K562 (cell line): ENCODE results near the gene MPZL3. TPM values are rescaled to one million over a fixed set of nuclear protein-coding genes. Genes with fewer than 3 reads are reported as not detected.

ENCODE experiments used
- E2F3 ChIP-seq: fragments of 250-450 bp; sonication (Bioruptor Pico); IDR thresholded peaks from 2 replicates; pipeline ENCODE4 v1.4.0; 2020; ENCODE audit warnings: mild to moderate bottlenecking
- ELF2 ChIP-seq: fragments of 250-450 bp; sonication (Bioruptor Pico); IDR thresholded peaks from 2 replicates; pipeline ENCODE4 v1.5.0; 2021; ENCODE audit warnings: mild to moderate bottlenecking
- HDAC1 ChIP-seq, 2 experiments: fragments of 450-650 bp; IDR thresholded peaks; 2 replicates each; pipeline ENCODE4 v1.6.1; 2016 to 2017; ENCODE audit warnings: inconsistent platforms in 1 of 2, mild to moderate bottlenecking in 1 of 2, moderate library complexity in 1 of 2
- L3MBTL2 ChIP-seq: fragments of 450-650 bp; IDR thresholded peaks from 2 replicates; pipeline ENCODE4 v1.6.1; 2016; ENCODE audit warnings: mild to moderate bottlenecking, moderate library complexity
- TOE1 ChIP-seq, 2 experiments: fragments of 450-650 bp in 1 of 2; sonication (generic) in 1 of 2; formaldehyde crosslinking in 1 of 2; IDR thresholded peaks; 2 replicates each; pipeline versions ENCODE4 v1.7.1 to v1.8.0; 2016 to 2022; ENCODE audit warnings: borderline replicate concordance in 2 of 2, mild to moderate bottlenecking in 2 of 2, antibody characterized with exemption in 1 of 2, inconsistent platforms in 1 of 2, low read depth in 1 of 2, missing genetic modification reagents in 1 of 2, moderate library complexity in 1 of 2
- ZNF274 ChIP-seq: IDR thresholded peaks from 2 replicates; pipeline ENCODE4 v1.6.1; 2011; ENCODE audit warnings: low read depth, mild to moderate bottlenecking, low read length, moderate library complexity, borderline replicate concordance
- polyA plus RNA-seq, 8 experiments: library from polyadenylated mRNA; depleted of rRNA in 4 of 8; stranded (reverse) in 5 of 8; unstranded in 3 of 8; fragments of >200 nt; fragmentation: Nextera tagmentation in 2 of 8; fragmentation: Illumina TruSeq in 1 of 8; extraction: Ambion mirVana in 2 of 8; extraction: Trizol in 1 of 8; gene quantifications; 2 replicates each; pipeline versions ENCODE4 v1.2.1 to v1.2.3, GENCODE V29; 2011 to 2014; ENCODE audit warnings: inconsistent platforms in 1 of 8, missing spikeins in 1 of 8
- small RNA-seq: library from RNA; depleted of rRNA; stranded (forward); fragments of <200 nt; gene quantifications from one replicate; pipeline ENCODE3, GENCODE V24; 2014
- total RNA-seq, 7 experiments: library from RNA; depleted of rRNA in 6 of 7; stranded (reverse); fragments of >200 nt in 6 of 7; fragmentation: Illumina TruSeq in 2 of 7; extraction: Trizol in 2 of 7; gene quantifications; 2 replicates each; pipeline versions ENCODE4 v1.2.1 to v1.2.3, GENCODE V29; 2011 to 2021; ENCODE audit warnings: low replicate concordance in 1 of 7
- TF ChIP-seq, protein P1 (sequence below), 2 experiments: fragments of 200-800 bp in 1 of 2; sonication (Bioruptor generic) in 1 of 2; sonication (generic) in 1 of 2; formaldehyde crosslinking in 1 of 2; IDR thresholded peaks in 1 of 2; conservative IDR thresholded peaks in 1 of 2; 2 replicates each; pipeline versions ENCODE4 v1.5.0 to v1.6.1; 2016 to 2020; ENCODE audit warnings: missing compliant biosample characterization in 1 of 2, missing genetic modification characterization in 1 of 2, missing genetic modification reagents in 1 of 2
- TF ChIP-seq, protein P2 (sequence below): fragments of 450-650 bp; formaldehyde crosslinking; IDR thresholded peaks from 2 replicates; pipeline ENCODE4 v1.4.0; 2020; ENCODE audit warnings: mild to moderate bottlenecking, moderate library complexity
- TF ChIP-seq, protein P3 (sequence below): sonication (generic); formaldehyde crosslinking; IDR thresholded peaks from 2 replicates; pipeline ENCODE4 v1.8.0; 2022; ENCODE audit warnings: mild to moderate bottlenecking, missing genetic modification reagents
- TF ChIP-seq, protein P4 (sequence below): fragments of 450-650 bp; IDR thresholded peaks from 2 replicates; pipeline ENCODE4 v1.6.1; 2016; ENCODE audit warnings: borderline replicate concordance

MPZL3 gene
- total and polyA plus RNA-seq, 9 of the 15 experiments (the other 6 are each of a cell fraction or from before 2014, with no cell fraction given), result 0.97 to 2.9 (median 1.6) TPM

DNA sequence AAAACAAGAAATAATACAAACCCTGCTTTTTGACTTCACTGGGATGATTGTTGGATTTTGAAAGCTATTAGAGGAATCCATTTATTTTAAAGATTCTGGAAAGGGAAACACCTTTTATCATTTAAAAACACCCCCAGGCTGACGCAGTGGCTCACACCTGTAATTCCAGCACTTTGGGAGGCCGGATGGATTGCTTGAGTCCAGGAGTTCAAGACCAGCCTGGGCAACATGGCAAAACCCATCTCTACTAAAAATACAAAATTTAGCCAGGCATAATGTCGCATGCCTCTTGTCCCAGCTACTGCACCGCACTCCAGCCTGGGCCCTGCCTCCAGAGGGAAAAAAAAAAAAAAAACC lies 75.4 kb downstream of the MPZL3 start (continued):
- TF ChIP-seq ELF2 (CRISPR knock-in tag) (no peak), E2F3 (CRISPR knock-in tag) (no peak), TOE1 (IDR thresholded peaks at IDR 0.05; ENCODE audit: borderline replicate concordance) (no peak), TOE1 (CRISPR knock-in tag; IDR thresholded peaks at IDR 0.05; ENCODE audit: borderline replicate concordance, low read depth) (no peak), ZNF274 (no peak), L3MBTL2 (no peak), HDAC1 (IDR thresholded peaks at IDR 0.05) (no peak)
- TF ChIP-seq, protein P1, sequence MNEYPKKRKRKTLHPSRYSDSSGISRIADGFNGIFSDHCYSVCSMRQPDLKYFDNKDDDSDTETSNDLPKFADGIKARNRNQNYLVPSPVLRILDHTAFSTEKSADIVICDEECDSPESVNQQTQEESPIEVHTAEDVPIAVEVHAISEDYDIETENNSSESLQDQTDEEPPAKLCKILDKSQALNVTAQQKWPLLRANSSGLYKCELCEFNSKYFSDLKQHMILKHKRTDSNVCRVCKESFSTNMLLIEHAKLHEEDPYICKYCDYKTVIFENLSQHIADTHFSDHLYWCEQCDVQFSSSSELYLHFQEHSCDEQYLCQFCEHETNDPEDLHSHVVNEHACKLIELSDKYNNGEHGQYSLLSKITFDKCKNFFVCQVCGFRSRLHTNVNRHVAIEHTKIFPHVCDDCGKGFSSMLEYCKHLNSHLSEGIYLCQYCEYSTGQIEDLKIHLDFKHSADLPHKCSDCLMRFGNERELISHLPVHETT (CRISPR knock-in tag; conservative IDR thresholded peaks at IDR 0.05 in 1 of 2, IDR thresholded peaks at IDR 0.05 in 1 of 2), result no peak
- TF ChIP-seq, protein P2, sequence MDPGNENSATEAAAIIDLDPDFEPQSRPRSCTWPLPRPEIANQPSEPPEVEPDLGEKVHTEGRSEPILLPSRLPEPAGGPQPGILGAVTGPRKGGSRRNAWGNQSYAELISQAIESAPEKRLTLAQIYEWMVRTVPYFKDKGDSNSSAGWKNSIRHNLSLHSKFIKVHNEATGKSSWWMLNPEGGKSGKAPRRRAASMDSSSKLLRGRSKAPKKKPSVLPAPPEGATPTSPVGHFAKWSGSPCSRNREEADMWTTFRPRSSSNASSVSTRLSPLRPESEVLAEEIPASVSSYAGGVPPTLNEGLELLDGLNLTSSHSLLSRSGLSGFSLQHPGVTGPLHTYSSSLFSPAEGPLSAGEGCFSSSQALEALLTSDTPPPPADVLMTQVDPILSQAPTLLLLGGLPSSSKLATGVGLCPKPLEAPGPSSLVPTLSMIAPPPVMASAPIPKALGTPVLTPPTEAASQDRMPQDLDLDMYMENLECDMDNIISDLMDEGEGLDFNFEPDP (CRISPR knock-in tag), result no peak
- TF ChIP-seq, protein P3, sequence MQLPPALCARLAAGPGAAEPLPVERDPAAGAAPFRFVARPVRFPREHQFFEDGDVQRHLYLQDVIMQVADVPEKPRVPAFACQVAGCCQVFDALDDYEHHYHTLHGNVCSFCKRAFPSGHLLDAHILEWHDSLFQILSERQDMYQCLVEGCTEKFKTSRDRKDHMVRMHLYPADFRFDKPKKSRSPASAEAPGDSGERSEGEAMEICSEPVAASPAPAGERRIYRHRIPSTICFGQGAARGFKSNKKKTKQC (CRISPR knock-in tag), result no peak
- TF ChIP-seq, protein P4, sequence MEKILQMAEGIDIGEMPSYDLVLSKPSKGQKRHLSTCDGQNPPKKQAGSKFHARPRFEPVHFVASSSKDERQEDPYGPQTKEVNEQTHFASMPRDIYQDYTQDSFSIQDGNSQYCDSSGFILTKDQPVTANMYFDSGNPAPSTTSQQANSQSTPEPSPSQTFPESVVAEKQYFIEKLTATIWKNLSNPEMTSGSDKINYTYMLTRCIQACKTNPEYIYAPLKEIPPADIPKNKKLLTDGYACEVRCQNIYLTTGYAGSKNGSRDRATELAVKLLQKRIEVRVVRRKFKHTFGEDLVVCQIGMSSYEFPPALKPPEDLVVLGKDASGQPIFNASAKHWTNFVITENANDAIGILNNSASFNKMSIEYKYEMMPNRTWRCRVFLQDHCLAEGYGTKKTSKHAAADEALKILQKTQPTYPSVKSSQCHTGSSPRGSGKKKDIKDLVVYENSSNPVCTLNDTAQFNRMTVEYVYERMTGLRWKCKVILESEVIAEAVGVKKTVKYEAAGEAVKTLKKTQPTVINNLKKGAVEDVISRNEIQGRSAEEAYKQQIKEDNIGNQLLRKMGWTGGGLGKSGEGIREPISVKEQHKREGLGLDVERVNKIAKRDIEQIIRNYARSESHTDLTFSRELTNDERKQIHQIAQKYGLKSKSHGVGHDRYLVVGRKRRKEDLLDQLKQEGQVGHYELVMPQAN, result no peak

Small RNA genes within 50 kb of the gene (small RNA-seq; reads per million reads assigned to genes)
- not detected for gene HSPE1P18

Other genes with a start within 250 kb of the MPZL3 start
Only the 7 nearest of the 12 such genes appear.
- not detected in 2 replicates for gene SCN4B, start 99.5 kb downstream of the MPZL3 start, total RNA-seq (2014; rRNA removed)
- gene SCN4B, start 99.5 kb downstream of the MPZL3 start, total RNA-seq (2014; rRNA removed; fragmentation: Illumina TruSeq; extraction: Trizol), result not detected in 2 replicates
- gene SCN4B, start 99.5 kb downstream of the MPZL3 start, total RNA-seq (2015; rRNA removed; fragmentation: Illumina TruSeq; extraction: Trizol), result not detected in 2 replicates
- gene SCN4B, start 99.5 kb downstream of the MPZL3 start, total RNA-seq (2021), result not detected in 2 replicates
- gene SCN4B, start 99.5 kb downstream of the MPZL3 start, polyA plus RNA-seq (2011; rRNA removed), result 0.03 and 0.04 TPM in 2 replicates
- gene SCN4B, start 99.5 kb downstream of the MPZL3 start, polyA plus RNA-seq (2014; fragmentation: Illumina TruSeq; extraction: Trizol), result not detected in 2 replicates
- gene SCN4B, start 99.5 kb downstream of the MPZL3 start, polyA plus RNA-seq (2014; fragmentation: Nextera tagmentation; extraction: Ambion mirVana), result not detected
- gene SCN4B, start 99.5 kb downstream of the MPZL3 start, polyA plus RNA-seq (2014; rRNA removed), result not detected in 2 replicates
- not detected in 2 replicates for gene SCN2B, start 75.7 kb downstream of the MPZL3 start, total RNA-seq (2014; rRNA removed)
- not detected in 2 replicates for gene SCN2B, start 75.7 kb downstream of the MPZL3 start, total RNA-seq (2014; rRNA removed; fragmentation: Illumina TruSeq; extraction: Trizol)
- not detected in 2 replicates for gene SCN2B, start 75.7 kb downstream of the MPZL3 start, total RNA-seq (2015; rRNA removed; fragmentation: Illumina TruSeq; extraction: Trizol)
- not detected in 2 replicates for gene SCN2B, start 75.7 kb downstream of the MPZL3 start, total RNA-seq (2021)
- gene SCN2B, start 75.7 kb downstream of the MPZL3 start, polyA plus RNA-seq (2011; rRNA removed), result not detected in 2 replicates
- gene SCN2B, start 75.7 kb downstream of the MPZL3 start, polyA plus RNA-seq (2014; fragmentation: Illumina TruSeq; extraction: Trizol), result not detected in 2 replicates
- gene SCN2B, start 75.7 kb downstream of the MPZL3 start, polyA plus RNA-seq (2014; fragmentation: Nextera tagmentation; extraction: Ambion mirVana), result not detected
- gene SCN2B, start 75.7 kb downstream of the MPZL3 start, polyA plus RNA-seq (2014; rRNA removed), result not detected in 2 replicates
- gene JAML, start 27.4 kb downstream of the MPZL3 start, total RNA-seq (2014; rRNA removed), result 0.05 and 0.08 TPM in 2 replicates
- gene JAML, start 27.4 kb downstream of the MPZL3 start, total RNA-seq (2014; rRNA removed; fragmentation: Illumina TruSeq; extraction: Trizol), result not detected in 2 replicates
- gene JAML, start 27.4 kb downstream of the MPZL3 start, total RNA-seq (2015; rRNA removed; fragmentation: Illumina TruSeq; extraction: Trizol), result 0.19 TPM in 1 of 2 replicates, not detected in the other
- gene JAML, start 27.4 kb downstream of the MPZL3 start, total RNA-seq (2021), result 0.22 and 0.47 TPM in 2 replicates
- 0.08 TPM in 1 of 2 replicates, not detected in the other for gene JAML, start 27.4 kb downstream of the MPZL3 start, polyA plus RNA-seq (2011; rRNA removed)
- 0.09 and 0.12 TPM in 2 replicates for gene JAML, start 27.4 kb downstream of the MPZL3 start, polyA plus RNA-seq (2014; fragmentation: Illumina TruSeq; extraction: Trizol)
- under 1 TPM in 1 of 2 experiments, not detected in 1; 0.27 TPM for gene JAML, start 27.4 kb downstream of the MPZL3 start, polyA plus RNA-seq (2014; fragmentation: Nextera tagmentation; extraction: Ambion mirVana)
- gene JAML, start 27.4 kb downstream of the MPZL3 start, polyA plus RNA-seq (2014; rRNA removed), result 0.32 TPM in 1 of 2 replicates, not detected in the other
- gene MPZL2, start 11.9 kb upstream of the MPZL3 start, total RNA-seq (2014; rRNA removed), result 0.08 TPM in 1 of 2 replicates, not detected in the other
- 0.16 TPM in 1 of 2 replicates, not detected in the other for gene MPZL2, start 11.9 kb upstream of the MPZL3 start, total RNA-seq (2014; rRNA removed; fragmentation: Illumina TruSeq; extraction: Trizol)
- 0.18 and 0.19 TPM in 2 replicates for gene MPZL2, start 11.9 kb upstream of the MPZL3 start, total RNA-seq (2015; rRNA removed; fragmentation: Illumina TruSeq; extraction: Trizol)
- gene MPZL2, start 11.9 kb upstream of the MPZL3 start, total RNA-seq (2021), result 0.09 and 0.29 TPM in 2 replicates
- 0.17 and 0.38 TPM in 2 replicates for gene MPZL2, start 11.9 kb upstream of the MPZL3 start, polyA plus RNA-seq (2011; rRNA removed)
- 0.27 and 0.32 TPM in 2 replicates for gene MPZL2, start 11.9 kb upstream of the MPZL3 start, polyA plus RNA-seq (2014; fragmentation: Illumina TruSeq; extraction: Trizol)
- gene MPZL2, start 11.9 kb upstream of the MPZL3 start, polyA plus RNA-seq (2014; fragmentation: Nextera tagmentation; extraction: Ambion mirVana), result under 1 TPM; 0.14 to 0.28 TPM
- gene MPZL2, start 11.9 kb upstream of the MPZL3 start, polyA plus RNA-seq (2014; rRNA removed), result 0.16 and 0.21 TPM in 2 replicates
- gene CD3E, start 52.4 kb upstream of the MPZL3 start, total RNA-seq (2014; rRNA removed), result not detected in 2 replicates
- not detected in 2 replicates for gene CD3E, start 52.4 kb upstream of the MPZL3 start, total RNA-seq (2014; rRNA removed; fragmentation: Illumina TruSeq; extraction: Trizol)
- 0.11 TPM in 1 of 2 replicates, not detected in the other for gene CD3E, start 52.4 kb upstream of the MPZL3 start, total RNA-seq (2015; rRNA removed; fragmentation: Illumina TruSeq; extraction: Trizol)
- 0.62 and 1.1 TPM in 2 replicates for gene CD3E, start 52.4 kb upstream of the MPZL3 start, total RNA-seq (2021)
- gene CD3E, start 52.4 kb upstream of the MPZL3 start, polyA plus RNA-seq (2011; rRNA removed), result 0.07 and 0.11 TPM in 2 replicates
- gene CD3E, start 52.4 kb upstream of the MPZL3 start, polyA plus RNA-seq (2014; fragmentation: Illumina TruSeq; extraction: Trizol), result 0.25 and 0.36 TPM in 2 replicates
- gene CD3E, start 52.4 kb upstream of the MPZL3 start, polyA plus RNA-seq (2014; fragmentation: Nextera tagmentation; extraction: Ambion mirVana), result not detected
- 0.13 TPM in 1 of 2 replicates, not detected in the other for gene CD3E, start 52.4 kb upstream of the MPZL3 start, polyA plus RNA-seq (2014; rRNA removed)
- gene CD3D, start 90.3 kb upstream of the MPZL3 start, total RNA-seq (2014; rRNA removed), result 40.7 and 42.4 TPM in 2 replicates
- 52.4 and 54.8 TPM in 2 replicates for gene CD3D, start 90.3 kb upstream of the MPZL3 start, total RNA-seq (2014; rRNA removed; fragmentation: Illumina TruSeq; extraction: Trizol)
- 35.6 and 41.7 TPM in 2 replicates for gene CD3D, start 90.3 kb upstream of the MPZL3 start, total RNA-seq (2015; rRNA removed; fragmentation: Illumina TruSeq; extraction: Trizol)
- gene CD3D, start 90.3 kb upstream of the MPZL3 start, total RNA-seq (2021), result 34.9 and 36.2 TPM in 2 replicates
- gene CD3D, start 90.3 kb upstream of the MPZL3 start, polyA plus RNA-seq (2011; rRNA removed), result 238 and 241 TPM in 2 replicates
- 67.1 and 75.5 TPM in 2 replicates for gene CD3D, start 90.3 kb upstream of the MPZL3 start, polyA plus RNA-seq (2014; fragmentation: Illumina TruSeq; extraction: Trizol)
- 100 to 1,000 TPM; 139 to 145 TPM for gene CD3D, start 90.3 kb upstream of the MPZL3 start, polyA plus RNA-seq (2014; fragmentation: Nextera tagmentation; extraction: Ambion mirVana)
- 69.6 and 76.7 TPM in 2 replicates for gene CD3D, start 90.3 kb upstream of the MPZL3 start, polyA plus RNA-seq (2014; rRNA removed)
- 0.36 and 0.37 TPM in 2 replicates for gene CD3G, start 92.0 kb upstream of the MPZL3 start, total RNA-seq (2014; rRNA removed)
- 0.19 and 0.47 TPM in 2 replicates for gene CD3G, start 92.0 kb upstream of the MPZL3 start, total RNA-seq (2014; rRNA removed; fragmentation: Illumina TruSeq; extraction: Trizol)
- 0.47 and 0.49 TPM in 2 replicates for gene CD3G, start 92.0 kb upstream of the MPZL3 start, total RNA-seq (2015; rRNA removed; fragmentation: Illumina TruSeq; extraction: Trizol)
- 0.55 and 0.60 TPM in 2 replicates for gene CD3G, start 92.0 kb upstream of the MPZL3 start, total RNA-seq (2021)
- 1.6 and 1.7 TPM in 2 replicates for gene CD3G, start 92.0 kb upstream of the MPZL3 start, polyA plus RNA-seq (2011; rRNA removed)
- gene CD3G, start 92.0 kb upstream of the MPZL3 start, polyA plus RNA-seq (2014; fragmentation: Illumina TruSeq; extraction: Trizol), result 0.30 and 0.79 TPM in 2 replicates
- under 1 TPM; 0.60 to 0.83 TPM for gene CD3G, start 92.0 kb upstream of the MPZL3 start, polyA plus RNA-seq (2014; fragmentation: Nextera tagmentation; extraction: Ambion mirVana)
- gene CD3G, start 92.0 kb upstream of the MPZL3 start, polyA plus RNA-seq (2014; rRNA removed), result 0.24 and 0.33 TPM in 2 replicates